NK-92 (cell line): ENCODE results near the gene GRAMD4.

Source experiments
- DNase-seq: peaks from one replicate; lab custom pipeline; 2025; ENCODE audit not compliant: unreplicated experiment; lab: John Stamatoyannopoulos, UW

The GRAMD4 gene

DNA sequence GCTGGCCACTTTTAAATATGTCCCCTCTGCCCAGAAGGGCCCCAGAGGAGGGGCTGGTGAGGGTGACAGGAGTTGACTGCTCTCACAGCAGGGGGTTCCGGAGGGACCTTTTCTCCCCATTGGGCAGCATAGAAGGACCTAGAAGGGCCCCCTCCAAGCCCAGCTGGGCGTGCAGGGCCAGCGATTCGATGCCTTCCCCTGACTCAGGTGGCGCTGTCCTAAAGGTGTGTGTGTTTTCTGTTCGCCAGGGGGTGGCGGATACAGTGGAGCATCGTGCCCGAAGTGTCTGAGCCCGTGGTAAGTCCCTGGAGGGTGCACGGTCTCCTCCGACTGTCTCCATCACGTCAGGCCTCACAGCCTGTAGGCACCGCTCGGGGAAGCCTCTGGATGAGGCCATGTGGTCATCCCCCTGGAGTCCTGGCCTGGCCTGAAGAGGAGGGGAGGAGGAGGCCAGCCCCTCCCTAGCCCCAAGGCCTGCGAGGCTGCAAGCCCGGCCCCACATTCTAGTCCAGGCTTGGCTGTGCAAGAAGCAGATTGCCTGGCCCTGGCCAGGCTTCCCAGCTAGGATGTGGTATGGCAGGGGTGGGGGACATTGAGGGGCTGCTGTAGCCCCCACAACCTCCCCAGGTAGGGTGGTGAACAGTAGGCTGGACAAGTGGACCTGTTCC lies 46.5 kb downstream of the GRAMD4 start:
- no peak for DNase-seq

- no peak for DNase-seq
Measured at GRCh38 chr22:46667245-46667623, 47.0 kb downstream of the GRAMD4 start.

GRCh38 chr22:46668116-46668515 lies 47.9 kb downstream of the GRAMD4 start:
- DNase-seq = no peak

DNA sequence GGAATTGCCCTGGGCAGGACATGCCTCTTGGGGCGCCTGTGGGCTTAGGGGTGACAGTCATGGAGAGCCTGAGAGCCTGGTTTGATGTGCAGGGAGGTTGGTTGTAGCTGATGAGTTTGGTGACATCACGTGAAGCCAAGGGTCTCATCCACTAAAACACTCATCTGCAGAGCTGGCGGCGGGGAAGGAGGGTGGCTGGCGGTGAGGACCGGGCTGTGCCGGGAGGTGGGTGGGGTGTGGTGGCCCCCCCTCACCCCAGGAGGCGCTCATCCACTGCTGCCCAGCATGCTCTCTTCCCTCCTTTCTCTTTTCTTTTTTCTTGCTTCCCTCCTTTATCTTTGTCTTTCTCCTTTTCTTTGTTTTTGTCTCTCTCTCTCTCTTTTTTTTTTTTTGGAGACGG lies 49.0 kb downstream of the GRAMD4 start:
- DNase-seq = no peak

- no peak for DNase-seq
Measured at GRCh38 chr22:46671824-46672432, 51.7 kb downstream of the GRAMD4 start.

DNA sequence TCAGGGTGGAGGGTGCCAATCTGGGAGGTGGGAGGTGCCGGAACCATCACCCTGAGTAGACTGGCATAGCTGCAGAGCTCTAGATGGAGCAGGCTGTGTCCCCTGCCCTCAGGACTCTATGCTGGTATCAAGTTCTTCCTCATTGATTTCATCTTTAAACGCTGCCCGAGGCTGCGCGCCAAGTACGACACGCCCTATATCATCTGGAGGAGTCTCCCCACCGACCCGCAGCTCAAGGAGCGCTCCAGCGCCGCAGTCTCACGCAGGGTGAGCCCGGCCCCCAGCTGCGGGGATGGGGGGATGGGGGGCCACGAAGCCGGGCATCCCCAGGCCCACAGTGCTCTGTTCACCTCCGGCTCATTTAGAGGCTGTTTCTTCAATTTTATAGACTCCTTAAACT lies 52.5 kb downstream of the GRAMD4 start:
- no peak for DNase-seq

GRCh38 chr22:46673205-46673604 lies 53.0 kb downstream of the GRAMD4 start:
- DNase-seq = no peak

- no peak for DNase-seq
Measured at GRCh38 chr22:46673662-46674236, 53.6 kb downstream of the GRAMD4 start.

GRCh38 chr22:46674367-46674781 lies 54.2 kb downstream of the GRAMD4 start:
- DNase-seq = no peak

GRCh38 chr22:46674906-46675305 lies 54.7 kb downstream of the GRAMD4 start:
- DNase-seq = no peak

GRCh38 chr22:46675479-46675878 lies 55.3 kb downstream of the GRAMD4 start:
- DNase-seq = no peak

GRCh38 chr22:46675938-46676337 lies 55.8 kb downstream of the GRAMD4 start:
- DNase-seq = no peak

DNA sequence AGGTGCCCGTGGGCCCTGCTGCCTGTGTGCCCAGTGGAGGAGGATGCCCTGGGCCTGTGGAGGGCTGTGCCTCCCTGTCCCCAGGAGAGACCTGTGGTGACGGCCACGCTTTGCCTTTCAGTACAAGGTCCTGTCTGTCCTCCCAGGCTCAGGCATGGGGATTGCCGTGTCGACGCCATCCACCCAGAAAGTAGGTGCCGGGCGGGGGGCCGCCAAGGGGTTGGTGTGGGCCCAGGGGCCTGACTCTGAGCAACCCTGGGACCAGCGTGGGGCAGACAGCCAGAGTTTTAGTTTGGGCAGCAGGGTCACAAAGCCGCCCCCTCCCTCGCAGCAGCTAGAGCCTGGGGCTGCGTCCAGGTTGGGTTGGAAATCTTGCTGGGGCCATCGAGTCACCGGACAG lies 56.3 kb downstream of the GRAMD4 start:
- DNase-seq = no peak

- no peak for DNase-seq
Measured at GRCh38 chr22:46676881-46677280, 56.7 kb downstream of the GRAMD4 start.

DNA sequence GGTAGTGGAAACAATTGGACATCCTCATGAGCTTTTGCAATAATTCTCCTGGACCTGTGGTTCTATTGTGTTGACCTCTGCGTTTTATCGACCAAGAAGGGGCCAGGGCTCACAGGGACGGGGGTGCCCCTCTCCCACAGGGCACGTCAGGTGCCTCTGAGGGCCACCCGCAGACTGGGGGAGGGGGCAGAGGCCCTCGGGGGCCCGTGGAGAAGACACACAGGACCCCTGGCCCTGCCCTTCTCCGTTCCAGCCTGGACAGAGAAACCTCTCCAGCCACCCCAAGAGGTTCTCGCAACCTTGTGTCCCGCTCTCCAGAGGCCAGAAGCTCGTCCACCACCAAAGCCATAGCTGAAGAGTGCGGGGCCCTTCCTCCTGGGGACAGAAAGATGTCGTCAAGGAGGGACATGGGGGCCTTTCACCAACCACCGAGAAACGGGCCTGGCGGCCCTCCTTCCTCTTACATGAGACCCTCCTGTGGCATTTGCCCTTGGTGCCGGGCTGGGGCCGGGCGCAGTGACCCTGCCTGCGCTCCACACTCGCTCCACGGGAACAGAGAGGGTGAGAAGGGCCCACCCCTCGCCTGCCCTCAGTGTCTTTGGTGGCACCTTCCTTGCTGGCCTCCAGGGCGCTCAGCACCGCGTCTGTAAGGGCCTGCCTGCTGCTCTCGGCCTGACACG lies 57.3 kb downstream of the GRAMD4 start:
- DNase-seq = no peak

DNA sequence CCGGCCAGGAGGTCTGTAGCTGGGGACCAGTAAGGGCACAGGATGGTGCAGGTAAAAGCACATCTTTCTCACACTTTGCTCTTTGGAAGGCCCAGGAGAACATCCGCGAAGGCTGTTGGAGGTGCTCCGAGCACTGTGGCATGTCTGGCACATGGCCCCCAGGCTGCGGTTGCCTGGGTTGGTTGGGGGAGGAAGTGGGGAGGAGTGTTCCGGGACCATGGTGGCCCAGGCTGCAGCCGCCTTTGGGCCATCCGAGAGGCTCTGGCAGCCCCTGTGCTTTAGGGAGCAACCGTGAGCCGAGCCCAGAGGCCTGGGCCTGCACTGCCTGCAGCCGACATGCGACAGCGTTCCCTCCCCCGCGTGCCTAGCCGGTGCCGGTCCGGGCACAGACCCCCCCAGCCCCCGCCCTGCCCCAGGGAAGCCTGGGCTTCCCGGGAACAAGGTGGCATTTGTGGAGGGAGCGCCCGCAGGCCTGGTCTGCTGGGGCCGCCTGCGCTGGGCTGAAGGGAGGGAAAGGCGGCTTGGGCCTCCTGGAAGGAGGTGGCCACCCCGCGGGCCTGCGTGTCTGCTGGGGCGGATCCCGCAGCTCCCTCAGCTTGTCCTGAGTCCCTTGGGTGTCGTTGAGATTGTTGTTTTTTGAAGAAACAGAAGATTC lies 57.9 kb downstream of the GRAMD4 start:
- no peak for DNase-seq

DNA sequence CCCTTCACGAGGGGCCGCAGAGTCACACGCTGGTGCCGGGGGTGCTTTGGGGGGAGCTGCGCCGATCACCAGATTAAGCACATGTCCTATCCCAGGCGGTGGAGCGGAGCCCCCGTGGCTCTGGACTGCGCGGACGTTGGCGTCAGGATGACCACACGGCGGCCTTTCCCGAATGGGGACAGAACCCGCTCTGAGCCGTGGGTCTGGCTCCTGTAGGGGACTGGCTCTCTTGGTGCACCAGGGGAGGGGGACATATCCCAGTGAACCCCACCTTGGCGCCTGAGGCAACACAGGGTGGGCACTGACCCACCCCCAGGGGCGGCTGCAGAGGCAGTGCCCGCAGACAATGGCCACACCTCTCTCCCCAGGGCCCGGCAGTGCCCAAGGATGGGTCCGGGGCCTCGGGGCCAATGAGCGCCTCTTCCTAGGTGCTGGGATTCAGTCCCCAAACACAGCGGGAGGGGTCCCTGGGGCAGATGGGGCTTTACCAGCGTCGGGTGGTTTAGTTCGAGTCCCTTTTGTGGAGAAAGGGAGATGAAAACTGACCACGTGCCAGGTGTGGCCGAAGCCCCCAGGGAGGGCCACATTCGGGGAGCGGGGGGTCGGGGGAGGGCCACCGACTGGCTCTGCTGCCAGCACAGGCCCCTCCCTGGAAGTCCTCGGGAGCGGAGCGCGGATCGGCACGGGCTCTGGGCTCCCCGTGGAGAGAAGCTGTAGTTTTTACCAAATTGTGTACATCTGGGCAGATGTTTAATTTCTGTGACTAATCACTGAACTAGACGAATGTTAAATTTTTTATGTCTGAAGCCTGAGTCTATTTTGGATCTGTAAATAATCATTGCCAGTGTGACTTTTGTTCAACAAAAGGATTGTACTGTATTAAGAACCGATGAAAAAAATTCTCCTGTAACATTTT lies 58.9 kb downstream of the GRAMD4 start:
- DNase-seq = no peak

- DNase-seq = no peak
Measured at GRCh38 chr22:46679706-46680269, 59.6 kb downstream of the GRAMD4 start.

DNA sequence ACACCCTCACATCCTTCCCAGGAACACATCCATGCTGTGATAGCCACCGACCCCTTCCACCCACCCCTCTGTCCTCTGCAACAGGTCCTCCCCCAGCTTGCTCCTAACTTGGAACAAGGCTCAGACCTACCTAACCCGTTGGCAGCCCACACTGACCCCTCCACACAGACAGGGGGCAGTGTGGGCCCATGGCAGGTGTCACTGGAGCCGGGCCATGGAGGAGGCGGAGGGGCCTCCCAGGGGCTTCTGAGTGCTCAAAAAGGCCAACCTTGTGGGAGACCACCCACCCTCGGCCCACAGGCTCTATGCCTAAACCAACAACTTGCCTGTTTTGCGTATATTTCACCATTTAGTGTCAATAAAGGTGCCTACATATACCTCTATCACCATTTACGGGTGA lies 60.8 kb downstream of the GRAMD4 start:
- DNase-seq = no peak

GRCh38 chr22:46682011-46682731 lies 62.0 kb downstream of the GRAMD4 start:
- DNase-seq = no peak
